MM.1S (cell line): ENCODE results near the gene GRIK5.

Source experiments
- DNase-seq: peaks from one replicate; pipeline ENCODE4 v3.0.0-alpha.2; 2015
- H2AFZ ChIP-seq: fragments of 300-600 bp; sonication (generic); 2 replicates; pipeline ENCODE4 v1.6.0; 2016; ENCODE audit warnings: antibody characterized with exemption, low read length
- H3F3A ChIP-seq: fragments of 300-600 bp; sonication (generic); 2 replicates; pipeline ENCODE4 v1.6.1; 2016; ENCODE audit warnings: mild to moderate bottlenecking, antibody characterized with exemption, low read length, moderate library complexity, mixed read lengths; ENCODE audit not compliant: insufficient read depth
- H3K27ac ChIP-seq: fragments of 300-600 bp; sonication (generic); 2 replicates; pipeline ENCODE4 v1.5.1; 2016; ENCODE audit warnings: mild to moderate bottlenecking, low read length
- H3K27me3 ChIP-seq: fragments of 300-600 bp; sonication (generic); replicated peaks from 2 replicates; pipeline ENCODE4 v1.6.0; 2016; ENCODE audit warnings: low read length; ENCODE audit not compliant: insufficient read depth
- H3K36me3 ChIP-seq: fragments of 300-600 bp; sonication (generic); replicated peaks from 2 replicates; pipeline ENCODE4 v1.6.1; 2016; ENCODE audit warnings: mild to moderate bottlenecking, low read length, mixed read lengths; ENCODE audit not compliant: insufficient read depth
- H3K4me1 ChIP-seq: fragments of 300-600 bp; sonication (generic); 2 replicates; pipeline ENCODE4 v1.6.1; 2016; ENCODE audit warnings: low read length, mixed read lengths
- H3K4me2 ChIP-seq: fragments of 300-600 bp; sonication (generic); 2 replicates; pipeline ENCODE4 v1.6.0; 2016; ENCODE audit warnings: low read depth, low read length
- H3K4me3 ChIP-seq: fragments of 300-600 bp; sonication (generic); 2 replicates; pipeline ENCODE4 v1.5.1; 2016; ENCODE audit warnings: low read length, mixed read lengths
- H3K79me2 ChIP-seq: fragments of 300-600 bp; sonication (generic); 2 replicates; pipeline ENCODE4 v1.6.1; 2016; ENCODE audit warnings: mixed run types, low read length, mixed read lengths
- H3K9ac ChIP-seq: fragments of 300-600 bp; sonication (generic); 2 replicates; pipeline ENCODE4 v1.6.1; 2016; ENCODE audit warnings: low read length, mixed read lengths
- H3K9me2 ChIP-seq: fragments of 300-600 bp; sonication (generic); replicated peaks from 2 replicates; pipeline ENCODE4 v1.6.1; 2016; ENCODE audit warnings: mild to moderate bottlenecking, low read length, mixed read lengths; ENCODE audit not compliant: insufficient read depth
- H3K9me3 ChIP-seq: fragments of 300-600 bp; sonication (generic); replicated peaks from 2 replicates; pipeline ENCODE4 v1.6.1; 2016; ENCODE audit warnings: mild to moderate bottlenecking, low read length, mixed read lengths; ENCODE audit not compliant: insufficient read depth
- H4K20me1 ChIP-seq: fragments of 300-600 bp; sonication (generic); 2 replicates; pipeline ENCODE4 v1.6.1; 2016; ENCODE audit warnings: mild to moderate bottlenecking, low read length, moderate library complexity, mixed read lengths; ENCODE audit not compliant: insufficient read depth
- EZH2 ChIP-seq: fragments of 300-600 bp; sonication (generic); optimal IDR thresholded peaks from 2 replicates; pipeline ENCODE3; 2017; ENCODE audit warnings: low read depth, mild to moderate bottlenecking, antibody characterized with exemption, low read length, mixed read lengths
- EZH2phosphoT487 ChIP-seq: fragments of 300-600 bp; sonication (generic); IDR thresholded peaks from 2 replicates; pipeline ENCODE4 v1.6.1; 2018; ENCODE audit warnings: antibody characterized with exemption, low read length
- TF ChIP-seq, protein P1 (sequence below): fragments of 300-600 bp; sonication (generic); IDR thresholded peaks from 2 replicates; pipeline ENCODE4 v1.5.1; 2016; ENCODE audit warnings: antibody characterized with exemption, low read length, mixed read lengths

GRIK5 gene

DNA sequence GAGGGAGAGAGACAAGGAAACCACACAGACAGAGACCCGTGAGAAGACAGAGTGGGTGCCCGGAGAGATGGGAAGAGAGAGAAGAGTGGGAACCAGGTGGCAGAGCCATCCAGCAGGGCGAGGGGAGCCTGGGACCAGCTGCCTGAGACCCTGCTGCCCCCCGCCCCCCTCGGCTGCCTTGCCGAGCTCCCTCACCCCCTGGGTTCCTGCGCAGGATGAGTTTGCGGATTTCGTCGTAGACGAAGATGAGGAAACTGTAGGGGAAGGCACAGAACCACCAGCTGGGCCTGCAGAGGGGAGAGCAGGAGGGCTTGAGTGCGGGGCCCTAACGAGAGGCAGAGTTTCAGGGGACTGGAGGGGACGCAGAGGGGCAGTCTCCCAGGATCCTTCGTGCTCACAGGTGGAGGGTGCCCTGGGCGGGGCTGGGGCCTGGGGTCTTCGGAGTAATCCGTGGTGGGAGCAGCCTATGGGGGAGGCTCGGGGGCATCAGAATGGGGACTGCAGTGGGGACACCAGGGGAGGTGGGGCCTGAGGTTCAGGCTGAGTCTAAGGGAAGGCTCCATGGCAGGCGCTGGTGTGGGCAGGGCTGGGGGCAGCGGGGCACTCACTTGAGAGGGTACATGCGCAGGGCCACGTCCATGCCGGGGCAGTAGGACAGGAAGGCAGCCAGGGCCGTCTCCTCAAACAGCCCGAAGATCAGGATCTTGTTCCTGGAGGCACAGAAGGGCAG is 102.8 kb downstream of the GRIK5 start:
- Histone ChIP-seq H3K36me3 (no peaks in the 10 kb centered on the region), H3K9me3 (no peaks in the 10 kb centered on the region), H3K27ac (no peak overlapping the region), H3F3A (no peaks in the 10 kb centered on the region), H3K9ac (no peak overlapping the region), H3K79me2 (no peaks in the 10 kb centered on the region), H3K4me3 (no peak overlapping the region), H2AFZ (no peak overlapping the region), H3K9me2 (no peaks in the 10 kb centered on the region), H4K20me1 (no peaks in the 10 kb centered on the region), H3K4me2 (no peak overlapping the region), H3K4me1 (no peaks in the 10 kb centered on the region), H3K27me3 (peaks cover 72% of the 10 kb centered on the region)
- no peak for DNase-seq
- no peak for TF ChIP-seq EZH2phosphoT487
- no peak for TF ChIP-seq EZH2
- TF ChIP-seq, protein P1, sequence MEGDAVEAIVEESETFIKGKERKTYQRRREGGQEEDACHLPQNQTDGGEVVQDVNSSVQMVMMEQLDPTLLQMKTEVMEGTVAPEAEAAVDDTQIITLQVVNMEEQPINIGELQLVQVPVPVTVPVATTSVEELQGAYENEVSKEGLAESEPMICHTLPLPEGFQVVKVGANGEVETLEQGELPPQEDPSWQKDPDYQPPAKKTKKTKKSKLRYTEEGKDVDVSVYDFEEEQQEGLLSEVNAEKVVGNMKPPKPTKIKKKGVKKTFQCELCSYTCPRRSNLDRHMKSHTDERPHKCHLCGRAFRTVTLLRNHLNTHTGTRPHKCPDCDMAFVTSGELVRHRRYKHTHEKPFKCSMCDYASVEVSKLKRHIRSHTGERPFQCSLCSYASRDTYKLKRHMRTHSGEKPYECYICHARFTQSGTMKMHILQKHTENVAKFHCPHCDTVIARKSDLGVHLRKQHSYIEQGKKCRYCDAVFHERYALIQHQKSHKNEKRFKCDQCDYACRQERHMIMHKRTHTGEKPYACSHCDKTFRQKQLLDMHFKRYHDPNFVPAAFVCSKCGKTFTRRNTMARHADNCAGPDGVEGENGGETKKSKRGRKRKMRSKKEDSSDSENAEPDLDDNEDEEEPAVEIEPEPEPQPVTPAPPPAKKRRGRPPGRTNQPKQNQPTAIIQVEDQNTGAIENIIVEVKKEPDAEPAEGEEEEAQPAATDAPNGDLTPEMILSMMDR = no peak

DNA sequence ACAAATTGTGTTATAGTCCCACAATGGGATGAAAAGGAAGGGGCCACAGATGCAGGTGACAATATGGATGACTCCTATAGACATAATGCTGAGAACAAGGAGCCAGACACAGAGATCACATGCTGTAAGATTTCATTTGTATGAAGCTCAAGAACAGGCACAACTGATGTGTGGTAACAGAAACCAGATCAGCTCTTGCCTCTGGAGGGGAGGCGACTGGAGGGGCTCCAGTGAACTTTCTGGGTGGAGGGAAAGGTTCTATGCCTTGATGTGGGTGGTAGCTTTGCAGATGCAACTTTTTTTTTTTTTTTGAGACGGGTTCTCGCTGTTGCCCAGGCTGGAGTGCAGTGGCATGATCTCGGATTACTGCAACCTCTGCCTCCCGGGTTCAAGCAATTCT is 104.9 kb downstream of the GRIK5 start:
- Histone ChIP-seq H3K36me3 (no peaks in the 10 kb centered on the region), H3K4me1 (no peaks in the 10 kb centered on the region), H3K9me2 (no peaks in the 10 kb centered on the region), H3K4me2 (no peak overlapping the region), H3F3A (no peaks in the 10 kb centered on the region), H3K9ac (no peak overlapping the region), H2AFZ (no peak overlapping the region), H3K27ac (no peak overlapping the region), H4K20me1 (no peaks in the 10 kb centered on the region), H3K9me3 (no peaks in the 10 kb centered on the region), H3K27me3 (peaks cover 53% of the 10 kb centered on the region), H3K79me2 (no peaks in the 10 kb centered on the region), H3K4me3 (no peak overlapping the region)
- no peak for DNase-seq
- TF ChIP-seq EZH2 (no peak), EZH2phosphoT487 (no peak)
- TF ChIP-seq, protein P1 = no peak

DNA sequence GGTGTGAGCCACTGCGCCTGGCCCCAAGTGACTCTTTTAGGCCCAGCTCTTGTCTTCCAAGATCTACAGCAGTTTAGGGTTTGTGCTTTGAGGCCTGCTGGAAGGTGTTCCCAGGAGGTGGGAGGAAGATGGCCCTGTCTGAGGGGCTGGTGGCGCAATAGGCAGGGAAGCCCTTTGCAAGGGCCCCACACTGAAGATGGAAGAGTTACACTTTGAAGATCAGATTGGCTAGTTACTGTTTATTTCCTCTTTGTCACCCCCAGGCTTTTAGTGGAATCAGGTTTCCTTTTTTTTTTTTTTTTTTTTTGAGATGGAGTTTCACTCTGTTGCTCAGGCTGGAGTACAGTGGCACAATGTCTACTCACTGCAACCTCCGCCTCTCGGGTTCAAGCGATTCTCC is 109.0 kb downstream of the GRIK5 start:
- Histone ChIP-seq H4K20me1 (no peaks in the 10 kb centered on the region), H3K9me2 (no peaks in the 10 kb centered on the region), H3K4me2 (no peak overlapping the region), H3K27ac (no peak overlapping the region), H3K79me2 (no peaks in the 10 kb centered on the region), H3K27me3 (peaks cover 11% of the 10 kb centered on the region), H3F3A (peaks cover 12% of the 10 kb centered on the region; the same call in 1 of the 2 replicates), H3K9ac (no peak overlapping the region), H2AFZ (no peak overlapping the region), H3K4me3 (no peak overlapping the region), H3K36me3 (no peaks in the 10 kb centered on the region), H3K4me1 (peaks cover 12% of the 10 kb centered on the region), H3K9me3 (no peaks in the 10 kb centered on the region)
- DNase-seq = no peak
- TF ChIP-seq EZH2phosphoT487 (no peak), EZH2 (no peak)
- TF ChIP-seq, protein P1 = no peak
